ENCODE measurements around the gene GPR179.

DNA sequence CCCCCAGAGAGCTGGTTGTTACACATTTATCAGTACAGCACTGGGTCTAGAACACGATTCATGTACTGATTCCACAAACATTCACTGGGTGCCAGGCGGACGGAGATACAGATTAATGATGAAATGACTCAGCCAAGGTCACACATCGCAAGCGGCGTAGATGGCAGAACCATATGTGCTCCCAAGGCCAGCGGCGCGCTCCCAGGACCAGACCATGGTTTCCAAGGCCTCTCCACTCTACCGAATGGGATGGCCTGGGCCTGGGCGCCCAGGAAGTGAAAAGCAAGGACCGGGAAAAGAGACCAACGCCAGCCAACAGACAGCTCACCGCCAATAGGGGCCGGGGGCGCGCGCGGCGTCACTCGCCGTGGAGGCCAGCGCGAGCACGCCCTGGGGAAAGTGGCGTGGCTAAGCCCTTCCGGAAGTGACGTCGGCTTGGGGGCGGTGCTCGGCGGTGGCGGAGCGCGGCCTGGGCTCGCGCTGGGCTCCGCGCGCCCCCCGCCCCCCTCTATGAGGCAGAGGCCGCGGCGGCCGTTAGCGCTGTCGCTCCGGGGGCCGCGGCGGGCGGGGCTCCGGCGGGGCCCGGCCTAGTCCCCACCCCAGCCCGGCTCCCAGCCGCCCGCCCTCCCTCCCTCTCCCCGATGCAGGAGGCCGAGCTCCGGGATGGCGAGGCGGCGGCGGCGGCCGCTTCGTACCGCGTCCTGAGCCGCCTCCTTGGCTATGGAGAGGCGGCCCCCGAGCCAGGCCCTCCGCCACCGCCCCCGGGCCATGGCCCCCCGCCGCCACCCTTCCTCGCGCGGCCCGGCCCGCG is 7.9 kb upstream of the GPR179 start, which contains the start of gene SOCS7:
- TF ChIP-seq TAF1 (IDR thresholded peaks at IDR 0.05; ENCODE audit: borderline replicate concordance, low read depth, low read length) (peak; percentile 62; the same call in 1 of the 2 replicates), POLR2A (IDR thresholded peaks at IDR 0.05; ENCODE audit: low read depth, low read length) (peak; percentile 88)
